Measurements from ENCODE around the gene FBXL4. TPM values are rescaled to one million over a fixed set of nuclear protein-coding genes. Genes with fewer than 3 reads are reported as not detected.
A peak's percentile ranks its signal among the peaks of the same experiment; 100 is the strongest.

Gene FBXL4
- total and polyA plus RNA-seq, 2 donors (not counting 1 experiment from before 2014, with no cell fraction given) = 16.8 to 18.1 TPM

DNA sequence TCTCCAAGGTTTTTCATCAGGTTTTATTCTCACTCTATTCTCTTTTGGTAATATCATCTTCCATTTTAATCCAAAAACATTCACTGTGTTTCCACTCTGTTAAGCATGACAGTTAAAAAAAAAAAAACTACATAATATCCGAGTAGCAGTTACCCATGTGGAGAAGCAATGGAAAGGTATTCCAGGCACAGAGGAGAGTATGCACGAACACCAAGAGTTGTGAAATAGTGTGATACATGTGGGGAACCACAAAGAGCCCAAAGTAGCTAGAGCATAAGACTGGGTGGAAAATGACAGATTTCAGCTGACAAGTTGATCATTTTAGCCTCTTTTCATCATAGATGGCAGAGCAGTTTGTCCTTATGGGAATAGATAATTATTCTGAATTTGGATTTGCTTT lies 19.9 kb upstream of the FBXL4 start:
- Histone ChIP-seq H3K4me2 (ENCODE audit: extremely low read depth, insufficient read depth, low read length) (no peak overlapping the region), H3K27me3 (ENCODE audit: control insufficient read depth, insufficient read depth, low read length) (no peaks in the 10 kb centered on the region), H3K9me3 (ENCODE audit: control insufficient read depth, insufficient read depth, low read depth, low read length) (no peaks in the 10 kb centered on the region), H3K27ac (ENCODE audit: insufficient read depth, low read length) (no peak overlapping the region), H3K4me3 (replicated peaks in 1 of 4; ENCODE audit: control extremely low read depth in 1 of 4, insufficient read depth in 1 of 4, low read depth in 3 of 4, low read length in 4 of 4) (no peak overlapping the region), H3K36me3 (ENCODE audit: control insufficient read depth, insufficient read depth, low read length) (no peaks in the 10 kb centered on the region), H4K20me1 (ENCODE audit: control insufficient read depth, extremely low read depth, insufficient read depth, low read length) (no peaks in the 10 kb centered on the region), H2AFZ (ENCODE audit: low read length) (no peak overlapping the region), H3K4me1 (ENCODE audit: control insufficient read depth, extremely low read depth, insufficient read depth, low read length) (no peaks in the 10 kb centered on the region), H3K79me2 (ENCODE audit: control insufficient read depth, insufficient read depth, low read length) (no peaks in the 10 kb centered on the region), H3K9ac (ENCODE audit: insufficient read depth, low read length) (no peak overlapping the region)
- no peak for DNase-seq (ENCODE audit: low read depth in 2 of 2)
- no peak for TF ChIP-seq EZH2 (IDR thresholded peaks at IDR 0.05; ENCODE audit: low read length, missing control alignments)
- TF ChIP-seq, protein P1, sequence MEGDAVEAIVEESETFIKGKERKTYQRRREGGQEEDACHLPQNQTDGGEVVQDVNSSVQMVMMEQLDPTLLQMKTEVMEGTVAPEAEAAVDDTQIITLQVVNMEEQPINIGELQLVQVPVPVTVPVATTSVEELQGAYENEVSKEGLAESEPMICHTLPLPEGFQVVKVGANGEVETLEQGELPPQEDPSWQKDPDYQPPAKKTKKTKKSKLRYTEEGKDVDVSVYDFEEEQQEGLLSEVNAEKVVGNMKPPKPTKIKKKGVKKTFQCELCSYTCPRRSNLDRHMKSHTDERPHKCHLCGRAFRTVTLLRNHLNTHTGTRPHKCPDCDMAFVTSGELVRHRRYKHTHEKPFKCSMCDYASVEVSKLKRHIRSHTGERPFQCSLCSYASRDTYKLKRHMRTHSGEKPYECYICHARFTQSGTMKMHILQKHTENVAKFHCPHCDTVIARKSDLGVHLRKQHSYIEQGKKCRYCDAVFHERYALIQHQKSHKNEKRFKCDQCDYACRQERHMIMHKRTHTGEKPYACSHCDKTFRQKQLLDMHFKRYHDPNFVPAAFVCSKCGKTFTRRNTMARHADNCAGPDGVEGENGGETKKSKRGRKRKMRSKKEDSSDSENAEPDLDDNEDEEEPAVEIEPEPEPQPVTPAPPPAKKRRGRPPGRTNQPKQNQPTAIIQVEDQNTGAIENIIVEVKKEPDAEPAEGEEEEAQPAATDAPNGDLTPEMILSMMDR (conservative IDR thresholded peaks at IDR 0.05 in 1 of 2, IDR thresholded peaks at IDR 0.05 in 1 of 2; ENCODE audit: low read depth in 1 of 2, low read length in 2 of 2) = no peak

- H3K4me3 ChIP-seq (replicated peaks in 1 of 4; ENCODE audit: control extremely low read depth in 1 of 4, insufficient read depth in 1 of 4, low read depth in 3 of 4, low read length in 4 of 4) = no peak overlapping the region
- no peak overlapping the region for H2AFZ ChIP-seq (ENCODE audit: low read length)
- H3K9ac ChIP-seq (ENCODE audit: insufficient read depth, low read length) = no peak overlapping the region
- DNase-seq (ENCODE audit: low read depth in 2 of 2) = no peak
- H3K36me3 ChIP-seq (ENCODE audit: control insufficient read depth, insufficient read depth, low read length) = no peaks in the 10 kb centered on the region
- H3K27ac ChIP-seq (ENCODE audit: insufficient read depth, low read length) = no peak overlapping the region
- no peaks in the 10 kb centered on the region for H3K9me3 ChIP-seq (ENCODE audit: control insufficient read depth, insufficient read depth, low read depth, low read length)
- no peak for TF ChIP-seq EZH2 (IDR thresholded peaks at IDR 0.05; ENCODE audit: low read length, missing control alignments)
- TF ChIP-seq, protein P1 (conservative IDR thresholded peaks at IDR 0.05 in 1 of 2, IDR thresholded peaks at IDR 0.05 in 1 of 2; ENCODE audit: low read depth in 1 of 2, low read length in 2 of 2) = no peak
- no peaks in the 10 kb centered on the region for H3K79me2 ChIP-seq (ENCODE audit: control insufficient read depth, insufficient read depth, low read length)
- no peaks in the 10 kb centered on the region for H3K27me3 ChIP-seq (ENCODE audit: control insufficient read depth, insufficient read depth, low read length)
- H4K20me1 ChIP-seq (ENCODE audit: control insufficient read depth, extremely low read depth, insufficient read depth, low read length) = no peaks in the 10 kb centered on the region
- no peaks in the 10 kb centered on the region for H3K4me1 ChIP-seq (ENCODE audit: control insufficient read depth, extremely low read depth, insufficient read depth, low read length)
- H3K4me2 ChIP-seq (ENCODE audit: extremely low read depth, insufficient read depth, low read length) = no peak overlapping the region
These were observed 11.9 kb upstream of the FBXL4 start for GRCh38 chr6:98959631-98960030.

- Histone ChIP-seq H3K79me2 (ENCODE audit: control insufficient read depth, insufficient read depth, low read length) (no peaks in the 10 kb centered on the region), H4K20me1 (ENCODE audit: control insufficient read depth, extremely low read depth, insufficient read depth, low read length) (no peaks in the 10 kb centered on the region), H3K4me3 (replicated peaks in 1 of 4; ENCODE audit: control extremely low read depth in 1 of 4, insufficient read depth in 1 of 4, low read depth in 3 of 4, low read length in 4 of 4) (no peak overlapping the region), H3K27ac (ENCODE audit: insufficient read depth, low read length) (no peak overlapping the region), H3K9ac (ENCODE audit: insufficient read depth, low read length) (no peak overlapping the region), H2AFZ (ENCODE audit: low read length) (no peak overlapping the region), H3K9me3 (ENCODE audit: control insufficient read depth, insufficient read depth, low read depth, low read length) (no peaks in the 10 kb centered on the region), H3K27me3 (ENCODE audit: control insufficient read depth, insufficient read depth, low read length) (no peaks in the 10 kb centered on the region), H3K4me2 (ENCODE audit: extremely low read depth, insufficient read depth, low read length) (no peak overlapping the region), H3K36me3 (ENCODE audit: control insufficient read depth, insufficient read depth, low read length) (no peaks in the 10 kb centered on the region), H3K4me1 (ENCODE audit: control insufficient read depth, extremely low read depth, insufficient read depth, low read length) (no peaks in the 10 kb centered on the region)
- TF ChIP-seq, protein P1 (conservative IDR thresholded peaks at IDR 0.05 in 1 of 2, IDR thresholded peaks at IDR 0.05 in 1 of 2; ENCODE audit: low read depth in 1 of 2, low read length in 2 of 2) = no peak
- no peak for TF ChIP-seq EZH2 (IDR thresholded peaks at IDR 0.05; ENCODE audit: low read length, missing control alignments)
- peak in 1 of 2 donors; percentile 1 for DNase-seq (ENCODE audit: low read depth in 2 of 2)
These were observed 11.0 kb upstream of the FBXL4 start for GRCh38 chr6:98958776-98959175.
